Naive B cell (primary cell): ENCODE measurements around the gene TRIM21. TPM values are rescaled to one million over a fixed set of nuclear protein-coding genes. Genes with fewer than 3 reads are reported as not detected.
A peak's percentile ranks its signal among the peaks of the same experiment; 100 is the strongest.
"Not testable (repeated sequence)": the region's sequence is repeated elsewhere in the genome, so short reads cannot be mapped to it uniquely, and the experiment has no call there.

ENCODE experiments used
- ATAC-seq, 2 donors: fragments of 150-1000 bp; cut with Tn5 transposase; 2 replicates each; pipeline ENCODE4 v1.10.0; 2021; ENCODE audit warnings: low read depth in 2 of 2, mild to moderate bottlenecking in 2 of 2, moderate library complexity in 2 of 2
- DNase-seq: peaks from one replicate; pipeline ENCODE4 v3.0.0; 2022
- H3K27ac Mint-ChIP-seq, 6 donors: one replicate each; pipeline ENCODE4 v1.8.0; 2020 to 2022; ENCODE audit warnings: mild to moderate bottlenecking in 6 of 6, mixed read lengths in 6 of 6, moderate library complexity in 5 of 6, inconsistent platforms in 2 of 6
- H3K27me3 Mint-ChIP-seq, 3 donors: one replicate each; pipeline ENCODE4 v1.8.0; 2021 to 2022; ENCODE audit warnings: mixed read lengths in 3 of 3, mild to moderate bottlenecking in 1 of 3
- H3K36me3 Mint-ChIP-seq, 2 donors: one replicate each; pipeline ENCODE4 v1.8.0; 2020 to 2022; ENCODE audit warnings: mixed read lengths in 2 of 2, inconsistent platforms in 1 of 2, mild to moderate bottlenecking in 1 of 2
- H3K4me1 Mint-ChIP-seq, 3 donors: one replicate each; pipeline ENCODE4 v1.8.0; 2020 to 2022; ENCODE audit warnings: mixed read lengths in 3 of 3, inconsistent platforms in 1 of 3, mild to moderate bottlenecking in 1 of 3, moderate library complexity in 1 of 3
- H3K4me3 Mint-ChIP-seq, 8 donors: one replicate each; pipeline ENCODE4 v1.8.0; 2020 to 2022; ENCODE audit warnings: mild to moderate bottlenecking in 8 of 8, mixed read lengths in 8 of 8, moderate library complexity in 8 of 8, inconsistent platforms in 2 of 8
- H3K9me3 Mint-ChIP-seq, 7 donors: one replicate each; pipeline ENCODE4 v1.8.0; 2020 to 2022; ENCODE audit warnings: mixed read lengths in 7 of 7, mild to moderate bottlenecking in 5 of 7, inconsistent platforms in 2 of 7, moderate library complexity in 1 of 7
- polyA plus RNA-seq, 6 donors: library from polyadenylated mRNA; unstranded; fragments of 300-500 nt; fragmentation: Illumina TruSeq; gene quantifications; one replicate each; pipeline ENCODE4 v1.2.3, GENCODE V29; 2021; ENCODE audit warnings: low read depth in 6 of 6

Gene TRIM21
- 10 to 100 TPM; 16.0 to 39.0 (median 31.8) TPM for polyA plus RNA-seq

DNA sequence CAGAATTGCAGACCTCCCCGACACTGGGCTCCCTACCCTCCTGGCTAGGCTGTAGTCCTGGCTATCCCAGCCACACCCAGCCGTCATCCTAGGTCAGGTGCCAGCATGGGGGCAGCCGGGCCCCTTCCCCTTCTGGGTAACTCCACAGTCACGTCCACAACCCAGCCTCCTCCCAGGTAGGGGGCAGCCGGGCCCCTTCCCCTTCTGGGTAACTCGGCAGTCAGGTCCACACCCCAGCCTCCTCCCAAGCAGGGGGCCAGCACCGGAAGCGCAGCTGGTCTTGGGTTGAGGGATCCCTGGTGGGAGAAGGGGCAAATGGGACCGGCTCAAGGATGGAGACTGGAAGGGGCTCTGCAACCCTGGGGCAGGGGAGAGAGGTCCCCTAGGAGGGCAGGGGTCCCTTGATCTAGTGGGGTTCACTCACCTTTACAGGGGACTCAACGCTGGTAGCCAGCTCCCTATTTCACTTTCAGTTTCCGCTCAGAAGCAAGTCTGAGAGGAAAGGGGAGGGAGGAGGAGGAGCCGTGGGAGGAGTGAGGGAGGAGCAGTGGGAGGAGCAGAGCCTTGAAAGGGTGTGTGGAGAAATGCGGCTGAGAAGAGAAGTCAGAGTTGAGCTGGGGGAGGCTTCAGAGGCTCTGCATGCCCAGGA is at the start of gene TRIM21:
Gene TRIM21, minus strand, starts transcription at position 494 of the 649 bp plus-strand sequence. CDS start 3,293 bp downstream, outside the sequence.
- peaks cover 8 to 26% of the 10 kb centered on the region in 2 donors for H3K36me3 Mint-ChIP-seq
- H3K4me3 Mint-ChIP-seq, result peak within 1 kb of the TSS; percentile 84 to 97 (median 95)
- ATAC-seq (peak; percentile 98 to 99), DNase-seq (peak; percentile 82)
- peaks cover 0 to 8% (median 3%) of the 10 kb centered on the region in 7 donors for H3K9me3 Mint-ChIP-seq
- H3K27ac Mint-ChIP-seq, result peak within 1 kb of the TSS; percentile 51 to 98 (median 92)
- H3K27me3 Mint-ChIP-seq, result peaks cover 5 to 16% (median 7%) of the 10 kb centered on the region in 3 donors
- peaks cover 31 to 43% (median 32%) of the 10 kb centered on the region in 3 donors for H3K4me1 Mint-ChIP-seq

DNA sequence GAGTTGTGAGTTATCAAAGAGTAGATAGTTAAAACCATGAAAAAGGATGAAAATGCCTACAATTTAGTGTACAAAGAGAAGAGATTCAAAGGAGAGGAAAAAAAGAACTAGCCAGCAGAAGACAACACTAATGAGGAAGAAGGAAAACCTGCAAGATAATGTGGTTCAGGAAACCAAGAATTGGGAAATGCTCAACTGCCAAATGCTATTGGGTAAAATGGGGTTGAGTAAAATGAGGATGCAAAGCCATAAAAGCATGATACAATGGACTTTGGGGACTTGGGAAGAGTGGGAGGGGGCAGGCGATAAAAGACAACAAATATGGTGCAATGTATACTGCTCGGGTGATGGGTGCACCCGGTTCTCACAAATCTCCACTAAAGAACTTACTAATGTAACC is 48.0 kb upstream of the TRIM21 start:
- peaks cover 0 to 12% (median 6%) of the 10 kb centered on the region in 7 donors for H3K9me3 Mint-ChIP-seq
- H3K36me3 Mint-ChIP-seq, result no peaks in the 10 kb centered on the region
- ATAC-seq, result no peak
- H3K4me1 Mint-ChIP-seq, result no peaks in the 10 kb centered on the region
- no peak for DNase-seq
- no peak overlapping the region for H3K27ac Mint-ChIP-seq
- no peak overlapping the region for H3K4me3 Mint-ChIP-seq
- peaks cover 4 to 19% (median 14%) of the 10 kb centered on the region in 3 donors for H3K27me3 Mint-ChIP-seq

DNA sequence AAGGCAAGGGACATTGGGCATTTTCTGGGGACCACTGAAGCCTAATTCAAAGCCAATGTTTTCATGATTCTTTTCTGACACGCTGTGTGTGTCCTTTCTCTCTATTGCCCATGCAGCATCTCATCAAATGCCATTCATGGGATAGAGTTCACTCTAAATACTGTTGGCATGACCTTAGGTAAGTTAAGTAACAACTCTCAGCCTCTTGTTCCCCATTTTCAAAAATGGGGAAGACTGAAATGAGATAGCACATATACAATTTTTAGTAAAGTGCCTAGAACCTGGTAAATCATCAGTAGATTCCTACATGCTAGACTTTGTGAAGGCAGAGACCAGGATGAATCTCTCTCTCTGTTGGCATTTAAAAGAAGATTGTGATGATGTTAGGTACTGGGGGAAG is 42.9 kb upstream of the TRIM21 start:
- ATAC-seq (no peak), DNase-seq (no peak)
- Mint-ChIP-seq H3K4me3 (no peak overlapping the region), H3K27ac (no peak overlapping the region), H3K27me3 (peaks cover 29 to 48% (median 38%) of the 10 kb centered on the region in 3 donors), H3K9me3 (peaks cover 0 to 12% (median 6%) of the 10 kb centered on the region in 7 donors), H3K4me1 (no peaks in the 10 kb centered on the region), H3K36me3 (no peaks in the 10 kb centered on the region)

DNA sequence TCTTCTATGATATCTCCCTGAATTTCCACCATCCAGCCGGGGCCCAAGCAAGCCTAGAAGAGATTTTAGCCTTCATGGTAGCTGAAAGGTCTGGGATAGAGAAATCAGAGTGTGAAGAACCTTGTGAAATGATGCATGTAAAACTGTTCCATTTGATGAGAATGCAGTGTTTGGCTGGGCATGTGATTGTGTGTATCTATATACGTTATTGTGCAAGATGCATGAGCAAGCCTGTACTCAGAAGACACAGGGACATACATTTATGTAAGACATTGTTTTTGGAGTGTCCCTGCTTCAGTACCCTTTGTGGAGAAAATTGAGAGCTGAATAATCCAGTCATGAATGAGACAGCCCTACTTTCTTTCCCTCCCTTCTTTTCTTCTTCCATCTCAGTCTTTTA is 40.4 kb upstream of the TRIM21 start:
- Mint-ChIP-seq H3K4me3 (no peak overlapping the region), H3K27me3 (peaks cover 32 to 51% (median 43%) of the 10 kb centered on the region in 3 donors), H3K27ac (no peak overlapping the region), H3K36me3 (no peaks in the 10 kb centered on the region), H3K9me3 (peaks cover 0 to 4% (median under 1%) of the 10 kb centered on the region in 7 donors), H3K4me1 (no peaks in the 10 kb centered on the region)
- ATAC-seq (no peak), DNase-seq (no peak)

DNA sequence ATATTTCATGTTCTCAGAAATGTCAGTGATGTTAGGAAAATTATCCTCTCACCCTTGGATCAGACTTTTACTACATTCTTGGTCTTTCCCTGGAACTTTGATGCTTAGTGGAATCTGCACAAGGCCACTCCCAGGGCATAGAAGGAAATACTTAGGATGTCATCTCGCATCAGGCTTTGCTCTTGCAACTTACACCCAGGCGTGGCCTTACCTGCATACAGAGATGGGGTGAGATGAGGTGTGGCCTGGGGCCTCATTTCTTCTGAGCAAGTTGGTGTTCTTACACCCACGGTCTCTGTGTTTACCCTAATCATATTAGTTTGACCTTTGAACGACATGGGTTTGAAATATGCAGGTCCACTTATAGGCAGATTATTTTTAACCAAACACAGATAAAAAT is 36.5 kb upstream of the TRIM21 start:
- DNase-seq, result no peak
- Mint-ChIP-seq H3K4me1 (no peaks in the 10 kb centered on the region), H3K9me3 (no peaks in the 10 kb centered on the region), H3K4me3 (no peak overlapping the region), H3K27ac (no peak overlapping the region), H3K27me3 (peaks cover 12 to 33% (median 30%) of the 10 kb centered on the region in 3 donors), H3K36me3 (no peaks in the 10 kb centered on the region)
- ATAC-seq, result no peak

DNA sequence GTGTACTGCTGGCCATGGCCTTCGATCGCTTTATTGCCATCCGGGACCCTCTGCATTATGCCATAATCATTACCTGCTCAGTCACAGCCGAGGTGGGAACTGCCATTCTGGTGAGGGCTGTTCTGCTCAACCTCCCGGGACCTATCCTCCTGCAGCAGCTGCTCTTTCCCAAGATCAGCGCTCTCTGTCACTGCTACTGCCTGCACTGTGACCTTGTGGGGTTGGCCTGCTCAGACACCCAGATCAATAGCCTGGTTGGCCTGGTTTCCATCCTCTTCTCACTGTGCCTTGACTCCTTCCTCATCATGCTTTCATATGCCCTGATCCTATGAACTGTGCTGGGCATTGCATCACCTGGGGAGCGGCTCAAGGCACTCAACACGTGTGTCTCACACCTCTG is 24.9 kb upstream of the TRIM21 start:
- no peaks in the 10 kb centered on the region for H3K36me3 Mint-ChIP-seq
- no peak overlapping the region for H3K27ac Mint-ChIP-seq
- ATAC-seq (no peak), DNase-seq (no peak)
- no peak overlapping the region for H3K4me3 Mint-ChIP-seq
- H3K4me1 Mint-ChIP-seq, result no peaks in the 10 kb centered on the region
- no peaks in the 10 kb centered on the region for H3K9me3 Mint-ChIP-seq
- peaks cover 19 to 29% (median 24%) of the 10 kb centered on the region in 3 donors for H3K27me3 Mint-ChIP-seq

DNA sequence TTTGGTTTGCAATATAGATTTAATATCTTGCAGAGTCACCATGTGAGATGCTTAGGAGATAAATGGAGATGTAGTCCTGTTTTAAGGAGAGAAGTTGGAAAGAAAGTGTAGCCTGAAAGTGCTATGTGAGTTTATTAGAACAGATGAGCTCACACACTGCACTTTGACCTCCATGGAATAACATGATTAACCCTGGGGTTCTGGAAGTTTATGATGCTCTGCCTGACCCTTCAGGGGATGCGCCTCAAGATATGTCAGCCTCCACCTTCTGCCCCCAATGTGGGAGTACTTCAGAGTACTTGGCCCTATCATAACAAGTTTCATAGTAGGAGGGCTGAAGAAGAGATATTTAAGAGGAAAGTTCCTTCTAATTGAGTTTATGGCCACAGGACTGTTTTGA is 23.3 kb upstream of the TRIM21 start:
- Mint-ChIP-seq H3K27ac (no peak overlapping the region), H3K36me3 (no peaks in the 10 kb centered on the region), H3K27me3 (peaks cover 27 to 31% (median 29%) of the 10 kb centered on the region in 3 donors), H3K4me1 (no peaks in the 10 kb centered on the region), H3K9me3 (no peaks in the 10 kb centered on the region), H3K4me3 (no peak overlapping the region)
- ATAC-seq (no peak), DNase-seq (no peak)

DNA sequence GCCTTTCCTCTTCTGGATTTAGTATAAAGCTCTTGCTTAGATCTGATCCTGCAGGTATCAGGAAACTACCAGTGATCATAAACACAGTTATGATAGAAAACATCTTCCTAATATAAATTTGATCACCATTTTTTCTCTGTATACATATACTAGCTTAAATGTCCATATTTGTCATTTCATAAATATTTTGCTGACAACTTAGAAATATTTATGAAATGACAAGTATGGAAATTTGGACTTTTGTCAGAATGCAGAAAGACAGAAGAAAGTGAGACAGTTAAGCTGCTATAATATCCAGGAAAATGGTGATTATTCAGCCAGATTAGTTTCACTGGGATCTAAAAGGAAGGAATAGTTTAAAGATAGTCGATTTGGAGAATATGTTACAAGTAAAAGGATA is 22.8 kb upstream of the TRIM21 start:
- Mint-ChIP-seq H3K4me1 (no peaks in the 10 kb centered on the region), H3K36me3 (no peaks in the 10 kb centered on the region), H3K4me3 (no peak overlapping the region), H3K9me3 (no peaks in the 10 kb centered on the region), H3K27ac (no peak overlapping the region), H3K27me3 (peaks cover 27 to 34% (median 30%) of the 10 kb centered on the region in 3 donors)
- no peak for ATAC-seq
- no peak for DNase-seq

DNA sequence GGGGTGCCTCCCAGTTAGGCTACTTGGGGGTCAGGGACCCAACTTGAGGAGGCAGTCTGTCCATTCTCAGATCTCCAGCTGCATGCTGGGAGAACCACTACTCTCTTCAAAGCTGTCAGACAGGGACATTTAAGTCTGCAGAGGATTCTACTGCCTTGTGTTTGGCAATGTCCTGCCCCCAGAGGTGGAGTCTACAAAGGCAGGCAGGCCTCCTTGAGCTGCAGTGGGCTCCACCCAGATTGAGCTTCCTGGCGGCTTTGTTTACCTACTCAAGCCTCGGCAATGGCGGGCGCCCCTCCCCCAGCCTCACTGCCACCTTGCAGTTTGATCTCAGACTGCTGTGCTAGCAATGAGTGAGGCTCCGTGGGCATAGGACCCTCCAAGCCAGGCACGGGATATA is 12.7 kb upstream of the TRIM21 start:
- Mint-ChIP-seq H3K9me3 (peaks cover 0 to 18% (median 10%) of the 10 kb centered on the region in 7 donors), H3K27me3 (peaks cover 32 to 49% (median 40%) of the 10 kb centered on the region in 3 donors)
- DNase-seq, ATAC-seq, H3K4me1 Mint-ChIP-seq, H3K27ac Mint-ChIP-seq, H3K36me3 Mint-ChIP-seq, H3K4me3 Mint-ChIP-seq: not testable (repeated sequence)

DNA sequence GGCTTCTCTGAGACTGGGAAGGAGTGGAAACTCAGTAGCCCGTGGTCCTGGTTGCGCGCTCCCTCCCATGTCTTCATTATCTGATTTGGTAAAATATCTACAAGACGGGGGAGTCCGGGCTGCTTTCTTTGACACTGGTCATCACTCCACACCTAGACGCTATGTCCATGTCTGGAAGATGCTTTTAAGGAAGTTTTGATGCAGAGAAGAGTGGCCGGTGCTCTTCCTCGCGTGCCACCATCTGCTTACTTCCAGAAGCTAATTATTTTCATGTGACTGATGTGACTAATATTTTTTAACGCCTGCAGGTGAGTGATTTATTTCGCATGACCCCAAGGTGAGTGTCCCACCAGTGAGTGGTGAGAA is 339 bp upstream of the TRIM21 start:
- H3K27me3 Mint-ChIP-seq, result peaks cover 10 to 21% (median 12%) of the 10 kb centered on the region in 3 donors

DNA sequence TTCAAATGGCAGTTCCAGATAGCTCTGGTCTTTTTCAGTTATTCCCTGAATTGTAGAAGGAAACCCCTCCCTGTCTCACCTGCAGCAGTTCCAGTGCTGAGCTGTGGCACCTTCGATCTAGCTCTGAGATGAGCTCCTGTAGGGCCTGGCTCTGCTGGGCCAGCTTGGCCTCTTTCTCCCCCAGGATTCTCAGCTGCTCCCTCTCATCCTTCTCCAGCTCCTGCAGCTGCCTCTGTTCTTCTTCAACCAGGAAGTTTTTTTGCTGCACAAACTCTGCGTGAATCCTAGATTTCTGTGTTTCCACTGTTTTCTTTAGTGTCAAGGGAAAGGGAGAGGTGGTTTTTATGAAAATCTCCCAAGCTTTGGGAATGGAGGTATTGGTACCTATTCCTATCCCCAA is 5.3 kb downstream of the TRIM21 start:
- Mint-ChIP-seq H3K27ac (no peak overlapping the region), H3K27me3 (no peaks in the 10 kb centered on the region), H3K9me3 (peaks cover 0 to 2% (median 0%) of the 10 kb centered on the region in 7 donors), H3K4me3 (no peak overlapping the region), H3K36me3 (peaks cover 35 to 63% of the 10 kb centered on the region in 2 donors), H3K4me1 (peaks cover 25 to 36% (median 27%) of the 10 kb centered on the region in 3 donors)
- ATAC-seq (no peak), DNase-seq (no peak)

More for the DNA sequence above, 339 bp upstream of the TRIM21 start:
- Mint-ChIP-seq H3K4me3 (peak overlapping the region; percentile 84 to 97 (median 95)), H3K9me3 (peaks cover 0 to 12% (median 8%) of the 10 kb centered on the region in 7 donors), H3K4me1 (peaks cover 31 to 41% (median 31%) of the 10 kb centered on the region in 3 donors), H3K27ac (peak overlapping the region; percentile 51 to 98 (median 92)), H3K36me3 (peaks cover 3 to 25% of the 10 kb centered on the region in 2 donors)
- ATAC-seq (peak in 1 of 2 donors; percentile 4), DNase-seq (no peak)

DNA sequence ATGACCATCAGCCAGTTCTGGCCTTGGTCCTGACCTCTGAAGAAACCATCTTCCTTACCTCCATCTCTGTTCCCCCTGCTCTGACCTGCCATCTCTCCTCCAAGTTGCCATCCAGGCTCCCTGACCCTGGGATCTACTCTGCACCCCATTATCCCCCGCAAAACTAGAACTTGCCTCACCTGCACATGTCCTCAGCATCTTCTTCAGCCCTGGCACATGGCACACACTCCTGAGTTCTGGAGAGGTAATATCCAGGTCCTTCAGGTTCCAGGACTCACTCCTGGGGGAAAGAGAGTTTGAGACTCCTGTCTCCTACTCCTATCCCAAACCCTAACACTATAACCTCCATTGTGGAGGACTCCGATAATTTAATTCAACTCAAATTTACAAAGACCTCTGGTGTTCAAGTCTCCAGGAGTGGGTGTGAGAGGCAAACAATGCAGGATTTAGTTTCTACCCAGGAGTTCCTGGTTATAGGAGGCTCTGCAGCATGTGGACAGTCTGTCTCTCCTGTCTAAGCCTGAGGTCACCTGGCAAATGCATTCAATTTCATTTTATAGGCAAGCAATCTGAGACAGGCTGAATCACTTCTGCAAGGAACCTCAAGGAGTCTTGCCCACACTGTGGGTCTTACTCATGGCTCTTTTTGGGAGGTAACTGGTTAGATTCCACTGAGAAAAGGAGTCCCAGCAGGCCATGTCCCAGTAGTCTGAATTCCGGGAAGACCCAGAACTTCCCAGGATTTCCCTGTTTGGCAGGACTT is 7.3 kb downstream of the TRIM21 start:
- no peak overlapping the region for H3K4me3 Mint-ChIP-seq
- H3K4me1 Mint-ChIP-seq, result peaks cover 5 to 20% (median 13%) of the 10 kb centered on the region in 3 donors
- H3K27me3 Mint-ChIP-seq, result no peaks in the 10 kb centered on the region
- H3K27ac Mint-ChIP-seq, result no peak overlapping the region
- peaks cover 35 to 64% of the 10 kb centered on the region in 2 donors for H3K36me3 Mint-ChIP-seq
- DNase-seq (no peak), ATAC-seq (no peak)
- peaks cover 0 to 2% (median 0%) of the 10 kb centered on the region in 7 donors for H3K9me3 Mint-ChIP-seq

DNA sequence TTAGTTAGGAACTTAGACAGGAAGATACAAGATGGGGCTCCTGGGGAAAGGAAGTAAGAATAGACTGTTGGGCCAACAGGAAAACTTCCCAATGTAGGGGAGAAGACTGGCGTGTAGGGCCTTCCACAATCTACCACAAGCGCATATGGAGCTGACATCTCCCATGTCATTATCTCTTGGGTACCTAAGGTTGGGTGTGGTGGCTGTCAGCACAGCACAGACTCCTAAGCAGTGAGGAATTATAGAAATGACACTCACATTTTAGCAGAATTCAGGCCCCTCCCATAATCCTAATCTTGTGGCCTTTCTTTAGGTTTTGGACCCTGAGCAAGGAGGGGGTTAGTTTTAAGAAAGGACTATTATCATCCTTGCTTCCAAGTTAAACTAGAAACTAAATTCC is 11.6 kb downstream of the TRIM21 start:
- H3K27ac Mint-ChIP-seq, result no peak overlapping the region
- H3K4me1 Mint-ChIP-seq, result no peaks in the 10 kb centered on the region
- H3K27me3 Mint-ChIP-seq, result no peaks in the 10 kb centered on the region
- H3K9me3 Mint-ChIP-seq, result peaks cover 0 to 2% (median 0%) of the 10 kb centered on the region in 7 donors
- H3K4me3 Mint-ChIP-seq, result no peak overlapping the region
- ATAC-seq (no peak), DNase-seq (no peak)
- H3K36me3 Mint-ChIP-seq, result peaks cover 24 to 38% of the 10 kb centered on the region in 2 donors
